Fibroblast of mammary gland (primary cell): ENCODE measurements around the gene KCTD16.

Experiments used
- DNase-seq: peaks from one replicate; pipeline ENCODE4 v3.0.0-alpha.2; 2010; ENCODE audit warnings: low read depth
- H3K4me3 ChIP-seq: 2 replicates; pipeline ENCODE4 v1.5.1; 2011; ENCODE audit warnings: low read depth, mild to moderate bottlenecking, low read length, moderate library complexity; ENCODE audit not compliant: control insufficient read depth
- CTCF ChIP-seq: conservative IDR thresholded peaks from 2 replicates; pipeline ENCODE4 v1.5.1; 2011; ENCODE audit warnings: low read depth, low read length, inconsistent platforms; ENCODE audit not compliant: control insufficient read depth, insufficient read depth

KCTD16 gene

GRCh38 chr5:144139586-144139985 is 31.1 kb upstream of the KCTD16 start:
- H3K4me3 ChIP-seq: no peak overlapping the region
- peak; percentile 46 for TF ChIP-seq CTCF
- peak; percentile 75 for DNase-seq

- no peak for TF ChIP-seq CTCF
- DNase-seq: no peak
- H3K4me3 ChIP-seq: no peak overlapping the region
These were observed 29.1 kb upstream of the KCTD16 start for GRCh38 chr5:144141585-144141984.

GRCh38 chr5:144142139-144142823 is 28.4 kb upstream of the KCTD16 start:
- peak; percentile 73 for DNase-seq

GRCh38 chr5:144142824-144143162 is 27.9 kb upstream of the KCTD16 start:
- no peak for DNase-seq
- H3K4me3 ChIP-seq: no peak overlapping the region
- no peak for TF ChIP-seq CTCF

More at GRCh38 chr5:144142139-144142823, 28.4 kb upstream of the KCTD16 start:
- H3K4me3 ChIP-seq: no peak overlapping the region
- peak; percentile 85 for TF ChIP-seq CTCF

GRCh38 chr5:144143625-144144024 is 27.0 kb upstream of the KCTD16 start:
- DNase-seq: no peak
- no peak for TF ChIP-seq CTCF
- H3K4me3 ChIP-seq: no peak overlapping the region

- DNase-seq: no peak
- TF ChIP-seq CTCF: no peak
- H3K4me3 ChIP-seq: no peak overlapping the region
These were observed 25.5 kb upstream of the KCTD16 start for GRCh38 chr5:144144956-144145751.
